ENCODE measurements around the gene CD82. TPM values are rescaled to one million over a fixed set of nuclear protein-coding genes. Genes with fewer than 3 reads are reported as not detected.

Gene CD82
- 10 to 100 TPM; 13.1 to 21.6 (median 20.8) TPM for polyA plus RNA-seq (ENCODE audit: insufficient read length in 4 of 4)

GRCh38 chr11:44565211-44565952 is at the start of gene CD82:
TSS of gene CD82 (plus strand) at chr11:44565663. CDS start at chr11:44594663, 29,000 bp downstream.
- DNase-seq (ENCODE audit: low read depth in 4 of 4, low spot score in 2 of 4), result peak; percentile 85 to 98 (median 94)

GRCh38 chr11:44516688-44517507 is 48.6 kb upstream of the CD82 start:
- no peak for DNase-seq (ENCODE audit: low read depth in 4 of 4, low spot score in 2 of 4)

- DNase-seq (ENCODE audit: low read depth in 4 of 4, low spot score in 2 of 4), result no peak
Measured at GRCh38 chr11:44517541-44517940, 47.9 kb upstream of the CD82 start.

- DNase-seq (ENCODE audit: low read depth in 4 of 4, low spot score in 2 of 4), result no peak
Measured at GRCh38 chr11:44518968-44519550, 46.4 kb upstream of the CD82 start.

GRCh38 chr11:44519989-44520737 is 45.3 kb upstream of the CD82 start:
- peak in 2 of 4 donors; percentile 56 to 72 for DNase-seq (ENCODE audit: low read depth in 4 of 4, low spot score in 2 of 4)

- no peak for DNase-seq (ENCODE audit: low read depth in 4 of 4, low spot score in 2 of 4)
Measured at GRCh38 chr11:44521148-44521547, 44.3 kb upstream of the CD82 start.

GRCh38 chr11:44522294-44522693 is 43.2 kb upstream of the CD82 start:
- no peak for DNase-seq (ENCODE audit: low read depth in 4 of 4, low spot score in 2 of 4)

- DNase-seq (ENCODE audit: low read depth in 4 of 4, low spot score in 2 of 4), result no peak
Measured at GRCh38 chr11:44524346-44524745, 41.1 kb upstream of the CD82 start.

- DNase-seq (ENCODE audit: low read depth in 4 of 4, low spot score in 2 of 4), result no peak
Measured at GRCh38 chr11:44524751-44525201, 40.7 kb upstream of the CD82 start.

GRCh38 chr11:44525473-44526252 is 39.8 kb upstream of the CD82 start:
- DNase-seq (ENCODE audit: low read depth in 4 of 4, low spot score in 2 of 4), result no peak

- DNase-seq (ENCODE audit: low read depth in 4 of 4, low spot score in 2 of 4), result no peak
Measured at GRCh38 chr11:44526438-44526837, 39.0 kb upstream of the CD82 start.

GRCh38 chr11:44527476-44527875 is 38.0 kb upstream of the CD82 start:
- no peak for DNase-seq (ENCODE audit: low read depth in 4 of 4, low spot score in 2 of 4)

GRCh38 chr11:44528103-44528502 is 37.4 kb upstream of the CD82 start:
- no peak for DNase-seq (ENCODE audit: low read depth in 4 of 4, low spot score in 2 of 4)

- DNase-seq (ENCODE audit: low read depth in 4 of 4, low spot score in 2 of 4), result no peak
Measured at GRCh38 chr11:44528581-44528980, 36.9 kb upstream of the CD82 start.

GRCh38 chr11:44529895-44530412 is 35.5 kb upstream of the CD82 start:
- DNase-seq (ENCODE audit: low read depth in 4 of 4, low spot score in 2 of 4), result no peak

GRCh38 chr11:44530413-44531115 is 34.9 kb upstream of the CD82 start:
- no peak for DNase-seq (ENCODE audit: low read depth in 4 of 4, low spot score in 2 of 4)

- DNase-seq (ENCODE audit: low read depth in 4 of 4, low spot score in 2 of 4), result no peak
Measured at GRCh38 chr11:44531116-44531504, 34.4 kb upstream of the CD82 start.

GRCh38 chr11:44531636-44532035 is 33.8 kb upstream of the CD82 start:
- no peak for DNase-seq (ENCODE audit: low read depth in 4 of 4, low spot score in 2 of 4)

- no peak for DNase-seq (ENCODE audit: low read depth in 4 of 4, low spot score in 2 of 4)
Measured at GRCh38 chr11:44532809-44533208, 32.7 kb upstream of the CD82 start.
